Hepatocyte (in vitro differentiated cells): ENCODE data around the gene HOOK1.

Source experiments
- CTCF ChIP-seq: fragments of 200-600 bp; sonication (generic); IDR thresholded peaks from 2 replicates; pipeline ENCODE4 v1.5.1; 2016; ENCODE audit warnings: antibody characterized with exemption, mild to moderate bottlenecking; ENCODE audit not compliant: poor library complexity
- EZH2 ChIP-seq: fragments of 200-600 bp; sonication (generic); IDR thresholded peaks from 2 replicates; pipeline ENCODE4 v1.6.1; 2016; ENCODE audit warnings: antibody characterized with exemption, mild to moderate bottlenecking, borderline replicate concordance
- EZH2phosphoT487 ChIP-seq: fragments of 200-600 bp; sonication (generic); IDR thresholded peaks from one replicate; pipeline ENCODE4 v1.6.1; 2018; ENCODE audit warnings: antibody characterized with exemption, mild to moderate bottlenecking, low read depth, moderate library complexity; ENCODE audit not compliant: unreplicated experiment, severe bottlenecking

DNA sequence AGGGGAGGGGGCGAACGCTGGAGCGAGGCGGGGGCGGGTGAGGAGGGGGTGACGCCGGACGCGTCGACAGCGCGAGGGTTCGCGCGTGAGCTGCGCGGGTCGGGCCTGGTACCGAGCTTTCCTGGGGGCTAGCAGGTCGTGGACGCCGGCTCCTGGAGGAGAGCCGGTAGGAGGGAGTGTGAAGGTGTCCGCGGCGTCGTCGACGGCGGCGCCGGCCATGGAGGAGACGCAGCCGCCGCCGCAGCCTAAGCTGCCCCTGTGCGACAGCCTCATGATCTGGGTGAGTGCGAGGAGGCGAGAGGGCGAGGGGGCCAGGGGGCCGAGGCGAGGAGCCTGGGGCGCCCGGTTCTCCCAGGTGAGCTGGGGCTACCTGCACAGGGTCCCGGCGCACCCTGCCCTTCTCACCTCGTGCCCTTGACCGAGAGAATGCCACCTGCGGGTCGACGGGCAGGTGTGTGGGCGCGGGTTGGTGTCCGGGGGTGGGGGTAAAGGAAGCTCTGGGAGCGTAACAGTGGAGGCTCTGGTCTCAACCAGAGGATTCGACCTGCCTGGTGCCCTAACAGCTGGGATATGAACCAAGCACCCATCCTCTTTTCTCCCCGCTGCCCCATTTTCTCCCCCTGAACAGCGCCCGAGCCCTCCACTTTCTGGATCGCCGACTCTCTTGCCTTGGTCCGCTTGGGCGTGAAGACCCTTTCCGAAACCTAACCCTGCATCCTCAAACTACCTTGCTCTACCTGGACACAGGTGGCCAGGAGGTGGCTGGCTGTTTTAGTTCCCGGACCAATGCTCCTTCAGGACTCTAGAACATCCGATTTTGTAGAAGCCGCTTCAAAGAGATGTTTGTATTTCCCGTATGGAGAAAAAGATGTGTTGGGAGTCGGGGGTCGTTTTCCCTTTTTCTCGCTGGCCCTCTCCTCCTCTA lies at the start of gene HOOK1:
- TF ChIP-seq CTCF (no peak), EZH2phosphoT487 (no peak), EZH2 (no peak)
